Activated naive CD4-positive, alpha-beta T cell treated with anti-CD3 and anti-CD28 coated beads, Interleukin-2, amount 50 U/mL, for 16 hours (primary cell): ENCODE results near the gene C19orf44.
"Not testable (repeated sequence)": the region's sequence is repeated elsewhere in the genome, so short reads cannot be mapped to it uniquely, and the experiment has no call there.

Experiments
- DNase-seq: peaks from one replicate; pipeline ENCODE4 v3.0.0-alpha.2; 2020

Gene C19orf44

GRCh38 chr19:16470541-16470910 lies 25.7 kb upstream of the C19orf44 start:
- no peak for DNase-seq

- peak; percentile 27 for DNase-seq
These were observed 25.0 kb upstream of the C19orf44 start for GRCh38 chr19:16470911-16471811.

GRCh38 chr19:16472559-16472899 lies 23.7 kb upstream of the C19orf44 start:
- not testable (repeated sequence) for DNase-seq

GRCh38 chr19:16472992-16473391 lies 23.2 kb upstream of the C19orf44 start:
- DNase-seq: no peak

GRCh38 chr19:16473875-16474392 lies 22.3 kb upstream of the C19orf44 start:
- DNase-seq: no peak

- no peak for DNase-seq
These were observed 19.8 kb upstream of the C19orf44 start for GRCh38 chr19:16476401-16476800.

- DNase-seq: no peak
These were observed 18.9 kb upstream of the C19orf44 start for GRCh38 chr19:16477311-16477710.

GRCh38 chr19:16482745-16483144 lies 13.4 kb upstream of the C19orf44 start:
- no peak for DNase-seq

- DNase-seq: not testable (repeated sequence)
These were observed 9.7 kb upstream of the C19orf44 start for GRCh38 chr19:16486476-16486875.

- DNase-seq: no peak
These were observed 404 bp downstream of the C19orf44 start for GRCh38 chr19:16496613-16496983.

GRCh38 chr19:16497042-16497441 lies 848 bp downstream of the C19orf44 start:
- DNase-seq: no peak

- no peak for DNase-seq
These were observed 1.6 kb downstream of the C19orf44 start for GRCh38 chr19:16497837-16498236.

- DNase-seq: no peak
These were observed 8.1 kb downstream of the C19orf44 start for GRCh38 chr19:16504271-16504670.

GRCh38 chr19:16506161-16506560 lies 10.0 kb downstream of the C19orf44 start:
- DNase-seq: not testable (repeated sequence)

GRCh38 chr19:16506961-16507360 lies 10.8 kb downstream of the C19orf44 start:
- DNase-seq: no peak

GRCh38 chr19:16508546-16508945 lies 12.4 kb downstream of the C19orf44 start:
- no peak for DNase-seq

GRCh38 chr19:16509141-16510061 lies 13.2 kb downstream of the C19orf44 start:
- DNase-seq: no peak

GRCh38 chr19:16512611-16513010 lies 16.4 kb downstream of the C19orf44 start:
- DNase-seq: not testable (repeated sequence)

GRCh38 chr19:16514383-16515019 lies 18.3 kb downstream of the C19orf44 start:
- DNase-seq: no peak

- no peak for DNase-seq
These were observed 20.2 kb downstream of the C19orf44 start for GRCh38 chr19:16516381-16516780.

- no peak for DNase-seq
These were observed 20.9 kb downstream of the C19orf44 start for GRCh38 chr19:16516923-16517610.

- DNase-seq: no peak
These were observed 21.9 kb downstream of the C19orf44 start for GRCh38 chr19:16518061-16518460.
